ENCODE results near the gene CEBPB. TPM values are rescaled to one million over a fixed set of nuclear protein-coding genes. Genes with fewer than 3 reads are reported as not detected.
"Not testable (repeated sequence)": the region's sequence is repeated elsewhere in the genome, so short reads cannot be mapped to it uniquely, and the experiment has no call there.

The CEBPB gene
- polyA plus RNA-seq, 1 donor from 2014 or later, result 18.7 TPM

DNA sequence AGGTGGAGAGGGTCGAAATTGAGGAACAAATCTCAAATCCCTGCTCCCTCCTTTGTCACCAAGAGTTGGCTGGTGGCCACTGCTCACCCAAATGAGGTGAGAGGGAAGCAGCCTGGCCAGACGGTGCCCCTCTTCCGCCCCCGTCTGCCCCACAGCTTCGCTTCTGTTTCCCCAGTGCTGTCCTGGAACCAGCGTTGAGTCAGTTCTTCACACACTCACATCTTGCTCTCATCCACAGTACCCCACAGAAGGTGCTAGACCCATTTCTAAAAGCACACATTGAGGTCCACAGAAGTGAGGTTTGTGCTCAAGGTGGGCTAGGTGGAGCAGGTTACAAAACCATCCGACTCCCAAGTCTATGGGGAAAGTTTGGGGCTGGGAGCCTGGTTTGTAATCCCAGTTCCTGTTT, 3.8 kb downstream of the CEBPB start:
- peak overlapping the region in 1 of 3 donors; percentile 42 for H3K27ac Mint-ChIP-seq
- peaks cover 0 to 14% (median 13%) of the 10 kb centered on the region in 3 donors for H3K4me1 Mint-ChIP-seq
- H3K9me3 Mint-ChIP-seq, result no peaks in the 10 kb centered on the region
- H3K27me3 Mint-ChIP-seq, result no peaks in the 10 kb centered on the region
- peaks cover 7% of the 10 kb centered on the region for H3K36me3 Mint-ChIP-seq
- peak overlapping the region in 2 of 4 donors; percentile 25 to 63 for H3K4me3 Mint-ChIP-seq

DNA sequence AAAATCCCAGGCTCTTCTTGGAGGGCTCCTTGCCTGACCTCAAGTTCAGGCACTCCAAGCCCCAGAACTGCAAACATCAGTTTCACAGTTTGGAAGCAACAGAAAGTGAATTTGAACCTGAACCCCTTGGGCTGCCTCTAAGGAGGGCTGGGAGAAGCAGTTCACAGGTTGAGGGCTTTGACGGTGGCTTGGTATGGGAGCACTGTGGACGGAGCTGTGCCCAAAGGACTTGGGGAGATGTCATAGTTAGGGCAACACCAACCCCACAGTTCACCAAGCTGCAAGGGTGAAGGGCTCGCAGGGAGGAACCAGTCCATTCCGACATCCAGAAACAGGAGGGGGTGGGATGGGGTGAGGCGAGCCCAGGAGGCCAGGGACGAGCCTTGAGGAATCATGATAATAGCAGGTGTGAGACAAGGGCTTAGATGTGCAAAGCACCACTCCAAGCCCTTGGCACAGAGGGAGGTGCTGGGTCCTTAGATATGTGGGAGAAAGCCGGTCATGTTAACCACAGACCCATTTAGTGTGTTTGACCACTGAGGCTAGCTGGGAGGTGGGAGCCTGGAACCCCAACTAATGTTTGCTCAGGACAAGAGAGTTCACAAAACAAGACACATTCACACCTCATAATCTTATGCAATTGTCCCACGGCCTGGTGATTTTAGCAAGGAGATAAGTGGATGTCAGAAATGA, 4.3 kb downstream of the CEBPB start:
- H3K27ac Mint-ChIP-seq, result peak overlapping the region in 1 of 3 donors; percentile 42
- no peaks in the 10 kb centered on the region for H3K9me3 Mint-ChIP-seq
- peaks cover 7% of the 10 kb centered on the region for H3K36me3 Mint-ChIP-seq
- H3K4me1 Mint-ChIP-seq, result peaks cover 0 to 14% (median 13%) of the 10 kb centered on the region in 3 donors
- H3K27me3 Mint-ChIP-seq, result no peaks in the 10 kb centered on the region
- peak overlapping the region in 1 of 4 donors; percentile 63 for H3K4me3 Mint-ChIP-seq

DNA sequence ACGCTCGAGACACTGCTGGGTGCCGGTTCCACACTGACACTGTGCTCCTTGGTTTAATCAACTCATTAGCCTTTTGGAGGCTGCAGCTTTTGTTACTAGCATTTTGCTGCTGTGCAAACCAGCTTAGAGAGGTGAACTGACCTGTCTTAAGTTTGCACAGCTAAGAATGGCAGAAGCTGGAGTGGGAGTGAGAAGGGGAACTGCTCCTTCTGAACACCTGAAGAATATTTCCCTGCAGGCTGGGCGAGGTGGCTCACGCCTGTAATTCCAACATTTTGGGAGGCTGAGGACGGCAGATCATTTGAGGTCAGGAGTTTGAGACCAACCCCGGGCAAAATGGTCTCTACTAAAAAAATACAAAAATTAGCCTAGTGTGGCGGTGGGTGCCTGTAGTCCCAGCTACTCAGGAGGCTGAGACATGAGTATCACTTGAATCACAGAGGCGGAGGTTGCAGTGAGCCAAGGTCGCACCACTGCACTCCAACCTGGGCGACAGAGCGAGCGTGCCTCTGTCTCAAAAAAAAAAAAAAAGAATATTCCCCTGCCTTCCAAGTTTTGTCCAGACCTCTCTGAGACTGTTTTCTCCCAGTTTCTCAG, 5.0 kb downstream of the CEBPB start:
- H3K9me3 Mint-ChIP-seq, result no peaks in the 10 kb centered on the region
- no peak overlapping the region for H3K27ac Mint-ChIP-seq
- peaks cover 7% of the 10 kb centered on the region for H3K36me3 Mint-ChIP-seq
- no peaks in the 10 kb centered on the region for H3K27me3 Mint-ChIP-seq
- H3K4me3 Mint-ChIP-seq, result peak overlapping the region in 2 of 4 donors; percentile 34 to 63
- peaks cover 0 to 14% (median 13%) of the 10 kb centered on the region in 3 donors for H3K4me1 Mint-ChIP-seq

DNA sequence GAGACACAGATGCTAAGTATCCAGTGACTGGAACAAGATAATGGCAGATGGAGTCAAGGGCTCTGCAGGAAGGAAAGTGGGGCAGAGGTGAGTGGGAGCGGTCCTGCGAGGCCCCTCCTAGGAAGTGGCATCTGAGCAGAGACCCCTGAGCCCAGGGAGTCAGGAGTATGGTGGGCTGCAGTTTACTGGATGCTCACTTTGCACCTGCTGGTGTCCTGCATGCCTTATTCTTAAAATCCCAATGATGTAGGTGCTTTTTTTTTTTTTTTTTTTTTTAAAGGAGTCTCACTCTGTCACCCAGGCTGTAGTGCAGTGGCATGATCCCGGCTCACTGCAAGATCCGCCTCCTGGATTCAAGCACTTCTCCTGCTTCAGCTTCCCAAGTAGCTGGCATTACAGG, 5.6 kb downstream of the CEBPB start:
- Mint-ChIP-seq H3K4me1 (peaks cover 0 to 14% (median 13%) of the 10 kb centered on the region in 3 donors), H3K4me3 (peak overlapping the region in 1 of 4 donors; percentile 63), H3K27ac (peak overlapping the region in 1 of 3 donors; percentile 25), H3K27me3 (no peaks in the 10 kb centered on the region), H3K36me3 (peaks cover 7% of the 10 kb centered on the region), H3K9me3 (no peaks in the 10 kb centered on the region)

DNA sequence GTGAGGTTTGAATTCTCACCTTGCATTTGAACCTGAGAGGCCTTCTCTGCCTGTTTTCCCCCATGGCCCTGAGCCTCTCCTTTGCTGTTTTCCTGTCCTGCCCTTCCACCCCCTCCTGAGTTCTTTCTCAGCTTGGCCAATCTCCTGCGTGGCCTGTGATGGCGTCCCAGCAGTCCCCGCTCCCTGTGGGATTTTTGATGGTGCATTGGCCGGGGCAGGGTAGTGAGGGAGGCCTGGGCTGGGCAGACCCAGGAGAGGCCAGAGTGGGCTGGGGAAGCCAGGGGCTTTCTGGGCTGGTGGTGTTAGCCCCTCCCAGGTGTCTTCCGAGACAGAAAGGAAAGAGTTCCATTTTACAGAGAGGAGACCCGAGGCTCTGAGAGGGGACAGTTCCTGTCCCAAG, 6.3 kb downstream of the CEBPB start:
- Mint-ChIP-seq H3K9me3 (no peaks in the 10 kb centered on the region), H3K36me3 (peaks cover 7% of the 10 kb centered on the region), H3K4me1 (peaks cover 0 to 14% (median 13%) of the 10 kb centered on the region in 3 donors), H3K27ac (no peak overlapping the region), H3K27me3 (no peaks in the 10 kb centered on the region), H3K4me3 (no peak overlapping the region)

DNA sequence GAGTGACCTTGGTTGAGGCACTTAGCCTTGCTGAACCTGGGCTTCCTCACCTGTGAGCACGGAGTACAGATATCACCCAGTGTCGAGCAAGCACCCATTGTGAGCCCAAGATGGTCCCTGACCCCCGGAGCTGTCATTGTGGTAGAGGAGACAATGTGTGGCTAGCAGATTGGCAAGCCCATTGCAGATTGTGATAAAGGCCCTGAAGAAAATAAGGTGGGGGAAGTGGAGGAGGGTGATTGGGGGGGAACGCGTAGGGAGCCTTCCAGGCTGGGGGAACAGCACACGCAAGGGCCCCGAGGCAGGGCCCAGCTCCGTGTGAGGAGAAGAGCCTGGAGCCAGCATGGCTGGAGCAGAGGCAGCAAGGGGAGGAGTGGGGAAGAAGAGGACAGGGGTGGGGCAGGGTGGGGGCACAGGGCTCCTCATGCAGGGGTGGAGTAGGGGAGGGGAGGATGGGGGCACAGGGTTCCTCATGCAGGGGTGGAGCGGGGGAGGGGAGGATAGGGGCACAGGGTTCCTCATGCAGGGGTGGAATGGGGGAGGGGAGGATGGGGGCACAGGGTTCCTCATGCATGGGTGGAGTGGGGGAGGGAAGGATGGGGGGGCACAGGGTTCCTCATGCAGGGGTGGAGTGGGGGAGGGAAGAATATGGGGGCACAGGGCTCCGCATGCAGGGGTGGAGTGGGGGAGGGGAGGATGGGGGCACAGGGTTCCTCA, 7.0 kb downstream of the CEBPB start:
- H3K27ac Mint-ChIP-seq, result no peak overlapping the region
- H3K4me3 Mint-ChIP-seq, result no peak overlapping the region
- peaks cover 7% of the 10 kb centered on the region for H3K36me3 Mint-ChIP-seq

DNA sequence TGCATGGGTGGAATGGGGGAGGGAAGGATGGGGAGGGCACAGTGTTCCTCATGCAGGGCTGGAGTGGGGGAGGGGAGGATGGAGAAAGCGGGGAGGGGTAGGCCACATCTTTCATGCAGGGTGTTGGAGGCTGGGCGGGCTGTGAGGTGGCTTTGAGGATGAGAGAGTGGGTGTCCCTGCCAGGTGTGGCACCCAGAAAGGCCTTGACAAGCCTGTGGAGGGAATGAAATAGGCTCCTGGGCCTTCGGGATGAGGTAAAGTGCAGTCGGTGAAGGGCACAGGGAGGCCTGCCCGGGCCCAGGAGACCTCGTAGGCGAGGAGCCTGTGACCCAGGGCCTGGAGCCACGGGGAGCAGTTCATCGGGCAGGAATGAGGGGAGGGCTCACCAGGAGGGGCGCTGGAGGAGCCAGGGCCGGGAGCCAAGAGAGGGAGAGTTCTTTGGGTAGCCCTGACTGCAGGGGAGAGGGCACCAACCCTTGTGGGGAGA, 7.6 kb downstream of the CEBPB start:
- H3K9me3 Mint-ChIP-seq, result no peaks in the 10 kb centered on the region
- no peak overlapping the region for H3K27ac Mint-ChIP-seq
- H3K36me3 Mint-ChIP-seq, result peaks cover 7% of the 10 kb centered on the region
- peaks cover 0 to 10% (median 7%) of the 10 kb centered on the region in 3 donors for H3K4me1 Mint-ChIP-seq
- H3K4me3 Mint-ChIP-seq, result no peak overlapping the region
- no peaks in the 10 kb centered on the region for H3K27me3 Mint-ChIP-seq

More for the DNA sequence above, 7.0 kb downstream of the CEBPB start:
- Mint-ChIP-seq H3K4me1 (peaks cover 0 to 14% (median 13%) of the 10 kb centered on the region in 3 donors), H3K9me3 (no peaks in the 10 kb centered on the region), H3K27me3 (no peaks in the 10 kb centered on the region)

DNA sequence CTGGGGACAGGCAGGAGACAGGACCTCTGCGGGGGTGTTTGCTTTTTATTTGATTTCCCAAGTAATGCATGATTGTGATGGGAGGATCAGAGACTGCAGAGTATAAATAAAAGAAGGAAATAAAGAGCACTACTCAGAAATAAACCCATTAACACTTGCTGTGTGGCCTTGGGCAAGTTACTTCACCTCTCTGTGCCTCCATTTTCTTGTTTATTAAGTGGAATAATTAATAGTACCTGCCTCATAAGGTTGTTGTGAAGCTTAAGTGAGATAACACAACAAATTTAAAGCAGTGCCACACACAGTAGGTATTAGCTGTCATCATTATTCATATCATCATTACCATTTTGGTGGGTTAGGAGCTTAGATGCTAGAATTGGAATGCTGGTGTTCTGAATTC, 8.1 kb downstream of the CEBPB start:
- Mint-ChIP-seq H3K27ac (no peak overlapping the region), H3K4me1 (peaks cover 0 to 7% (median 3%) of the 10 kb centered on the region in 3 donors), H3K4me3 (no peak overlapping the region), H3K27me3 (peaks cover under 1% of the 10 kb centered on the region), H3K9me3 (peaks cover 2 to 4% (median 3%) of the 10 kb centered on the region in 3 donors), H3K36me3 (peaks cover 8% of the 10 kb centered on the region)

DNA sequence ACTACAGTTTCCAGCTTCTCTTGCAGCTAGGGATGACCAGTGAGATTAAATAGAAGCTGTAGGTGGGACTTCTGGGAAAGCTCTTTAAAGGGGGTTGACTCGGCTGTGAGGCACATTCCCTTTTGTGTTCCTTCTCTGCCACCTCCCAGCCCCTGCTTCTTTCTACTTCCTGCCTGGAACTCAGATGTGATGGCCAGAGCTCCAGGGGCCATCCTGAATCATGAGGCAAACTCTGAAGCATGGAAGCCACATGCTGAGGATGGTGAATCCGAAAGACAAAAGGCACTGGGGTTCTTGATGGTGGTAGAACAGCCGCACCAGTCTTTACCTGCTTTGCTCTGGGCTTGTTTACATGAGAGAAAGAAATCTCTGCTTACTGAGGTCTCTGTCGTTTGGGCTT, 9.1 kb downstream of the CEBPB start:
- H3K4me3 Mint-ChIP-seq, result no peak overlapping the region
- peaks cover 1% of the 10 kb centered on the region for H3K27me3 Mint-ChIP-seq
- peaks cover 0 to 5% (median 2%) of the 10 kb centered on the region in 3 donors for H3K4me1 Mint-ChIP-seq
- H3K36me3 Mint-ChIP-seq, result peaks cover 7% of the 10 kb centered on the region
- peaks cover 5 to 11% (median 8%) of the 10 kb centered on the region in 3 donors for H3K9me3 Mint-ChIP-seq
- no peak overlapping the region for H3K27ac Mint-ChIP-seq

DNA sequence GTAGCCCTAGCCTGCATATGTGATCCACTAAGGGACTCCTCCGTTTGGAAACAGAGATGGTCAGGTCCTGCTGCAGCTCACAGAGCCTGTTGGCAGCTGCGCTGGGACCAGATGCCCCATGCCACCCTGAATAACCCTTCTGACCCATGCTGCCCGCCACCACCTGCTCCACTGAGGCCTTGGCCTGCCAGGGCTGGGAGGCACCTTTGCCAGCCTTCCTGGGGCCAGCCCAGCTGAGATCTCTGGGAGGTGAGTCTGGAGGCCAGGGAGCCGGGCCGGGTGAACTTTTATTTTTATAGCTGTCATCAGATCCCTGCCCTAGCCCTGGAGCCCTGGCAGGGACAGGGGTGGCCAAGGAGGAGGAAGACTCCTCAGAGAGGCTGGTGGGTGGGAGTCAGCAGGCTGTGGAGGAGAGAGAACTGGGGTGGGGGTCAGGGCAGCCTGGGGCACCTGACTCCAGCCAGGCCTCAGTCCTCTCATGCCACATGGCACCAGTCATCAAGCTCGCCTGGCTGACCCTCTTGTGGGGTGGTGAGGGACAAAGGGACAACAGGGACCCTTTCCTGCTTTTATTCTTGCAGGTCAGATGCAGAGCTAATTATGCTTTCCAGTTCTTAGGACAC, 10.0 kb downstream of the CEBPB start:
- Mint-ChIP-seq H3K4me1 (peaks cover 0 to 2% (median under 1%) of the 10 kb centered on the region in 3 donors), H3K4me3 (no peak overlapping the region), H3K9me3 (peaks cover 5 to 11% (median 8%) of the 10 kb centered on the region in 3 donors), H3K27me3 (peaks cover 1% of the 10 kb centered on the region), H3K36me3 (peaks cover 2% of the 10 kb centered on the region), H3K27ac (no peak overlapping the region)

DNA sequence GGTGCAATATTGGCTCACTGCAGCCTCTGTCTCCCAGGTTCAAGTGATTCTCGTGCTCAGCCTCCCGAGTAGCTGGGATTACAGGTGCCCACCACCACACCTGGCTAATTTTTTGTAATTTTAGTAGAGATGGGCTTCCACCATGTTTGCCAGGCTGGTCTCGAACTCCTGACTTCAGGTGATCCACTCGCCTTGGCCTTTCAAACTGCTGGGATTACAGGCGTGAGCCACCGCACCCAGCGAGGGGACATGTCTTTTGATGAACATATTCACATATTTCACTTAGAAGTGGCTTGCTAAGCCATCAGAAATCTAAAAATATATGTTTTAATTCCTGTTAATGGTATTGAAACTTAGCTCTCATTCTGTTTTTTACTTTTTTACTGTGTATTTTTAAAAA, 11.1 kb downstream of the CEBPB start:
- peaks cover 5 to 11% (median 8%) of the 10 kb centered on the region in 3 donors for H3K9me3 Mint-ChIP-seq
- H3K4me3 Mint-ChIP-seq, H3K27me3 Mint-ChIP-seq, H3K36me3 Mint-ChIP-seq, H3K4me1 Mint-ChIP-seq, H3K27ac Mint-ChIP-seq: not testable (repeated sequence)

DNA sequence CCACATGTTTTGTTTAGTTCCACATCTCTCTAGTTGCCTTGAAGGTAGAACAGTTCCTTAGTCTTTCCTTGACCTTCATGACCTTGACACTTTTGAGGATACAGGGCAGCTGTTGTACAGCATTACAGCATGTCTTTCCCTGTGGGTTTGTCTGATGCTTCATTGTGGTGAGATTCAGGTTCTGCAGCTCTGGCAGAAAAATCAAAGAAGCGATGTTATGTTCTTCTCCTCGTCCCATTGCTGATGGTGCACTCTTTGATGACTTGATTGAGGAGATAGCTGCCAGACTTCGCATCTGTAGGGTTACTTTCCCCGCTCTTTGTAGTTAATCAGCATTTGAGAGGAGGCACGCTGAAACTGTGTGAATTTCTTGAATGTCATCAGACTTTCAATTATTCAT, 12.0 kb downstream of the CEBPB start:
- peaks cover 1% of the 10 kb centered on the region for H3K36me3 Mint-ChIP-seq
- peaks cover 5 to 11% (median 8%) of the 10 kb centered on the region in 3 donors for H3K9me3 Mint-ChIP-seq
- H3K27me3 Mint-ChIP-seq, result peaks cover 1% of the 10 kb centered on the region
- H3K27ac Mint-ChIP-seq, result no peak overlapping the region
- no peak overlapping the region for H3K4me3 Mint-ChIP-seq
- no peaks in the 10 kb centered on the region for H3K4me1 Mint-ChIP-seq

DNA sequence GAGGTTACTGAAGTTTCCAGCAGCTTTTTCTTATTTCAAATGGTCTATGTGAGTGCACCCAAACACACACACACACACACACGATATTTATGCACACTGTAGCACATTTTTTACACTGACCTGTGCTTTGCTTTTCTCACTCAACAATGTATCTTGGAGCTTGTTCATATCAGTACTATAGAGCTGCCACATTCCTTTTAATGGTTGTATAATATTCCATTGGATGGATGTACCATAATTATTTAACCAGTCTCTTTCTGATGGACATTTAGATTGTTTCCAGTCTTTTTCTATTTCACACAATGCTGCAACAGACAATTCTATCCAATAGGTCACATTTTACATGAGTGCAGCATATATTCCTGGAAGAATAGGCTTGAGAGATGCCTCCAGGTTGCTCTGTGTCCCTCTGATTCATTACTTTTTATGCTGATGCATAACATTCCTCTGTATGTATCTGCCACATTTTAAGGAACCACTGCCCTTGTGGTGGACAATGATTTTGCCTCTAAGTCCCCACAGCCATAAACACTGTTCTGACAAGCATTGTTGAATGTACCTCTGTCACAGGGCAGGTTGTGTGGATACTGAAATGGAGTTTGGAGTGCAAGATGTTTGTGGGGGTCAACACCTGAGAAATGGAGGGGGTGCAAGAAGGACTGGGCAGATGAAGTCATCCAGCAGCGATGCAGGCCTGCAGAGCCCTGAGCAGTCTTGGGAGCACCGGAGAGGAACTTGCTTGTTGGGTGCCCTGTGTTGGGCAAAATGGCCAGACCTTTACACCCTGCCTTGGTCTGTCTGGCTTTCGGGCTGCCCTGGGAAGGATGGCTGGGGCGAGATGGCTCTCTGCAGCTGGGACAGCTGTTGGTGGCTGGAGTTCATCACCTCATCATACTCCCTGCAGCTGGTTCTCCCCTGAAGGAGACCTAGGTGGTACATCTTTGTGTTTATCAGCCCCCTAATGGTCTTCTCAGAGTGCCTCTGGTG, 13.6 kb downstream of the CEBPB start:
- Mint-ChIP-seq H3K4me1 (no peaks in the 10 kb centered on the region), H3K9me3 (peaks cover 5 to 11% (median 8%) of the 10 kb centered on the region in 3 donors), H3K4me3 (no peak overlapping the region), H3K27ac (no peak overlapping the region), H3K36me3 (peaks cover 1% of the 10 kb centered on the region), H3K27me3 (peaks cover 1% of the 10 kb centered on the region)

DNA sequence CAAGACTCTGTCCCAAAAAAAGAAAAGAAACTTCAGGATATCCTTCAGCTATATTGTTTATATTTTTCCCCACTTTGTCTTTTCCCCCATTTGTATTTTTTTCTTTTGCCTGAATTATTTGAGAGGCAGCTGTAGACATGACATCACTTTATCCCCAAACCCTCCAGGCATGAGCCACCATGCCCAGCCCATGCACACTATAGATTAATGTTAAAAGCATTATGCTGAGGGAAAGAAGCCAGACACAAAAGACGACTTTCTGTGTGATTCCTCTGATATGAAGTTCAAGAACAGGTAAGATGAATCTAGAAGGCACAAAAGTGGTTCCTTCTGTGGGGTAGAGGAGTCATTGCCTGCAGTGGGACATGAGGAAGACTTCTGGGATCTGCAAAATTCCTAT, 16.4 kb downstream of the CEBPB start:
- H3K4me3 Mint-ChIP-seq, result no peak overlapping the region
- H3K27me3 Mint-ChIP-seq, result peaks cover 6% of the 10 kb centered on the region
- H3K4me1 Mint-ChIP-seq, result no peaks in the 10 kb centered on the region
- H3K36me3 Mint-ChIP-seq, result peaks cover 1% of the 10 kb centered on the region
- H3K9me3 Mint-ChIP-seq, result peaks cover 5 to 11% (median 8%) of the 10 kb centered on the region in 3 donors
- H3K27ac Mint-ChIP-seq, result no peak overlapping the region
